ENCODE results near the gene TAC4.

DNA sequence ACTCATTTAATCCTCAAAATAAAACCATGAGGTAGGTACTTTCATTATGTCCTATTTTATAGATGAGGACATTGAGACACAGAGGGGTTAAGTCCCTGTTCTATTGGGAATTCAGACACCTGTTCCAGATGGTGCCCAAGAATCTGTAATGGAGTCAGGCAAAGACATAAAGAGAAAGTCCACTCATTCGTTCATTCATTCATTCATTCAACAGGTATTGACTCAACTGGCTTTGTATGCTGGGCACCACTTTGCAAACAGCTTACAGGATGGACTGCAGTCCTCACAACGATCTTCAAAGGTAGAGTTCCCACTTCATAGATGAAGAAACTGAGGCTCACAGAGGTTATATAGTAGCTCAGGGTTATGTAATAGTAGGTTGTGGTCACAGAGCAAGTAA is 47.9 kb upstream of the TAC4 start:
- no peak for TF ChIP-seq EZH2 (IDR thresholded peaks at IDR 0.05; ENCODE audit: low read length)
- TF ChIP-seq, protein P1, sequence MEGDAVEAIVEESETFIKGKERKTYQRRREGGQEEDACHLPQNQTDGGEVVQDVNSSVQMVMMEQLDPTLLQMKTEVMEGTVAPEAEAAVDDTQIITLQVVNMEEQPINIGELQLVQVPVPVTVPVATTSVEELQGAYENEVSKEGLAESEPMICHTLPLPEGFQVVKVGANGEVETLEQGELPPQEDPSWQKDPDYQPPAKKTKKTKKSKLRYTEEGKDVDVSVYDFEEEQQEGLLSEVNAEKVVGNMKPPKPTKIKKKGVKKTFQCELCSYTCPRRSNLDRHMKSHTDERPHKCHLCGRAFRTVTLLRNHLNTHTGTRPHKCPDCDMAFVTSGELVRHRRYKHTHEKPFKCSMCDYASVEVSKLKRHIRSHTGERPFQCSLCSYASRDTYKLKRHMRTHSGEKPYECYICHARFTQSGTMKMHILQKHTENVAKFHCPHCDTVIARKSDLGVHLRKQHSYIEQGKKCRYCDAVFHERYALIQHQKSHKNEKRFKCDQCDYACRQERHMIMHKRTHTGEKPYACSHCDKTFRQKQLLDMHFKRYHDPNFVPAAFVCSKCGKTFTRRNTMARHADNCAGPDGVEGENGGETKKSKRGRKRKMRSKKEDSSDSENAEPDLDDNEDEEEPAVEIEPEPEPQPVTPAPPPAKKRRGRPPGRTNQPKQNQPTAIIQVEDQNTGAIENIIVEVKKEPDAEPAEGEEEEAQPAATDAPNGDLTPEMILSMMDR (optimal IDR thresholded peaks at IDR 0.05 in 1 of 3, IDR thresholded peaks at IDR 0.05 in 1 of 3, conservative IDR thresholded peaks at IDR 0.05 in 1 of 3; ENCODE audit: extremely low read depth in 1 of 3, insufficient read depth in 2 of 3, low read length in 3 of 3), result no peak
